ENCODE data around the gene GRAMD4. TPM values are rescaled to one million over a fixed set of nuclear protein-coding genes. Genes with fewer than 3 reads are reported as not detected.

The GRAMD4 gene
- total RNA-seq, 1 experiment from 2014 or later = 38.2 TPM

DNA sequence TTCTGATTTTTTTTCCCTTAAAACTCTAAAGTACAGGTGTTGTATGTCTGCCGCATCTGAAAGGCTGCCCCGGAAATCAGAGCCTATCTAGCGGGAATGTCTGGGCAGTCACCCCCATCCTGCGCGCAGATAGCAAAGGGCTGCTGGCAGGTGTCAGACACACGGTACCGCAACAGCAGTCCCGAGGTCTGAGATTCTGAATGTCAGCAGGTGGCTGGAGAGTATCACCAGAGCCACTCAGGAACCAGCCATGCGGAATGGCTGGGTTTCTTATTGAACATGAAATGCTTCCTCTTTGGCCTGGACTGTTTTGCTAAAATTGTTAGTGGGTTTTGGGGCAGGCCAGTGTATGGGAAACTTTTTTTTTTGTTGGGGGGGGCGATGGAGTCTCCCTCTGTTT is 64.5 kb downstream of the GRAMD4 start:
- Histone ChIP-seq H3K4me2 (no peak overlapping the region), H3K27me3 (ENCODE audit: insufficient read depth, low read depth) (no peaks in the 10 kb centered on the region), H3K27ac (no peak overlapping the region), H3K4me3 (no peak overlapping the region), H3K4me1 (replicated peaks; ENCODE audit: insufficient read depth) (no peaks in the 10 kb centered on the region), H3K9me2 (ENCODE audit: insufficient read depth) (no peaks in the 10 kb centered on the region), H4K20me1 (ENCODE audit: insufficient read depth) (0 out of 2 replicates have a peak, but pooled peaks cover 3% of the 10 kb centered on the region), H2AFZ (no peak overlapping the region), H3K9me3 (ENCODE audit: insufficient read depth, low read depth) (no peaks in the 10 kb centered on the region), H3K79me2 (ENCODE audit: low read depth) (no peaks in the 10 kb centered on the region), H3F3A (ENCODE audit: insufficient read depth, low read depth) (peaks cover 22% of the 10 kb centered on the region), H3K36me3 (ENCODE audit: low read depth) (no peaks in the 10 kb centered on the region)
- CTCF ChIA-PET = no interaction called here
- BruUV-seq (replicated peaks) = TSS peak; percentile 28
- DNase-seq = no peak
- TF ChIP-seq EZH2 (IDR thresholded peaks at IDR 0.05; ENCODE audit: low read depth) = no peak
- TF ChIP-seq, protein P1, sequence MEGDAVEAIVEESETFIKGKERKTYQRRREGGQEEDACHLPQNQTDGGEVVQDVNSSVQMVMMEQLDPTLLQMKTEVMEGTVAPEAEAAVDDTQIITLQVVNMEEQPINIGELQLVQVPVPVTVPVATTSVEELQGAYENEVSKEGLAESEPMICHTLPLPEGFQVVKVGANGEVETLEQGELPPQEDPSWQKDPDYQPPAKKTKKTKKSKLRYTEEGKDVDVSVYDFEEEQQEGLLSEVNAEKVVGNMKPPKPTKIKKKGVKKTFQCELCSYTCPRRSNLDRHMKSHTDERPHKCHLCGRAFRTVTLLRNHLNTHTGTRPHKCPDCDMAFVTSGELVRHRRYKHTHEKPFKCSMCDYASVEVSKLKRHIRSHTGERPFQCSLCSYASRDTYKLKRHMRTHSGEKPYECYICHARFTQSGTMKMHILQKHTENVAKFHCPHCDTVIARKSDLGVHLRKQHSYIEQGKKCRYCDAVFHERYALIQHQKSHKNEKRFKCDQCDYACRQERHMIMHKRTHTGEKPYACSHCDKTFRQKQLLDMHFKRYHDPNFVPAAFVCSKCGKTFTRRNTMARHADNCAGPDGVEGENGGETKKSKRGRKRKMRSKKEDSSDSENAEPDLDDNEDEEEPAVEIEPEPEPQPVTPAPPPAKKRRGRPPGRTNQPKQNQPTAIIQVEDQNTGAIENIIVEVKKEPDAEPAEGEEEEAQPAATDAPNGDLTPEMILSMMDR (conservative IDR thresholded peaks at IDR 0.05) = no peak
- intact Hi-C loops (cut with micrococcal nuclease; ENCODE audit: unreplicated experiment) = no loop called here
- POLR2A ChIA-PET (ENCODE audit: unreplicated experiment) = no interaction called here

DNA sequence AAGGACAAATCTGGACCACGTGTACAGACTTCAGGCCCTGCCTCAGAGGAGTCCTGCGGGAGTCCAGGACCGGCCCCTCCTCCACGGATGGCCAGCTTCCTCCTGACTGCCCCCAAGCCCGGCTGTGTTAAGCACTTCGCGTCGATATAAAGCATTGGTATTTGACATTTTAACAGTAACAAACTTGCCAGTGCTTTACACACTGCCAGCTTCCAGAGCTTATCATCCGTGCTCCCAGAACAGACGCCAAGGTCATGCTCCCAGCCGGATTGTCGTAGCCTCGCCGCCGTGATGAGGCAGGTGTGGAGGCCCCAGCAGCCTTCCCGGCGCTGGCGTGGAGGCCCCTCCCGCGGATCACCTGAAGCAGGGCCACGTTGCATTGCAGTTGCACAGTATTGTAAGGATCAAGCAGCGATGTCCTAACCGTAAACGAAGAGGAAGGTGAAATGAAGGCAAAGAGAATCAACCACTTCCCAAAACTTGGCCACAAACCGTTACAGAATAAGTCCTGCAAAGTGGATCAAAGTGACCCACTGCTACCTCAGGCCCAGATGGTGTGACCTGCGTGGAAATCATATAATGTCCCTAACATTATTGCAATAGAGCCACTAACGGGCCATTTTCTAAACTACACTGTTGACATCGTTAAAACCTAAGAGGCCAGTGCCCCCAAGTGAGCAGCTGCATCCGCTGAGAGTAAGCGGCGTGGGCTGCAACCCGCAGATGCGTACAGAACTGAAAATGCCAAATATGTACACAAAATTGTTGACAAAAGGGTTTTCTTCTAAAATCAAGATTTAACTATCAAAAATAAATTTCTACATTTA is 66.2 kb downstream of the GRAMD4 start:
- H2AFZ ChIP-seq = no peak overlapping the region
- DNase-seq = no peak
- H3K4me3 ChIP-seq = no peak overlapping the region
- ChIA-PET POLR2A (ENCODE audit: unreplicated experiment) (no interaction called here), CTCF (no interaction called here)
- TF ChIP-seq, protein P1 (conservative IDR thresholded peaks at IDR 0.05) = no peak
- no peak for TF ChIP-seq EZH2 (IDR thresholded peaks at IDR 0.05; ENCODE audit: low read depth)
- BruUV-seq (replicated peaks) = no TSS peak
- H3K4me2 ChIP-seq = no peak overlapping the region
- no peaks in the 10 kb centered on the region for H3K79me2 ChIP-seq (ENCODE audit: low read depth)
- no peaks in the 10 kb centered on the region for H3K9me3 ChIP-seq (ENCODE audit: insufficient read depth, low read depth)
- H3F3A ChIP-seq (ENCODE audit: insufficient read depth, low read depth) = peaks cover 29% of the 10 kb centered on the region
- H4K20me1 ChIP-seq (ENCODE audit: insufficient read depth) = 0 out of 2 replicates have a peak, but pooled peaks cover 3% of the 10 kb centered on the region
- no peaks in the 10 kb centered on the region for H3K27me3 ChIP-seq (ENCODE audit: insufficient read depth, low read depth)
- no peaks in the 10 kb centered on the region for H3K9me2 ChIP-seq (ENCODE audit: insufficient read depth)
- intact Hi-C loops (cut with micrococcal nuclease; ENCODE audit: unreplicated experiment) = no loop called here
- H3K36me3 ChIP-seq (ENCODE audit: low read depth) = no peaks in the 10 kb centered on the region
- H3K4me1 ChIP-seq (replicated peaks; ENCODE audit: insufficient read depth) = no peaks in the 10 kb centered on the region
- no peak overlapping the region for H3K27ac ChIP-seq

DNA sequence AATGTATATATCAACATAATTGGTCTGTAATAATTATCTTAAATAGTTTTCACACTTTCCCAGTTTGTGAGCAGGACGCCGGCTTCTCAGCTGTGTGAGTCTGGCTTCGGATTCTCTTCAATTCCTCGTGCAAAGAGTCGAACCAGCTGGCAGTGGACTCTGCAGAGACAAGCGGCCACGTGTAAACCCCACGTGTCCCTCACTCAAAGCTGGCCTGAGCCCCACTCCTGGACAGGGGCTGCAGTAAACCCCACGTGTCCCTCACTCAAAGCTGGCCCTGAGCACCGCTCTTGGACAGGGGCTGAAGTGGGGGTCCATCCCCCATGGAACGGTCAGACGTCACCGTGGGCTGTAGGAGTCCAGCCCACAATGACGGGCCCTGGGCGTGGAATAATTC is 66.9 kb downstream of the GRAMD4 start:
- Histone ChIP-seq H4K20me1 (ENCODE audit: insufficient read depth) (0 out of 2 replicates have a peak, but pooled peaks cover 3% of the 10 kb centered on the region), H3K9me3 (ENCODE audit: insufficient read depth, low read depth) (no peaks in the 10 kb centered on the region), H3K27me3 (ENCODE audit: insufficient read depth, low read depth) (no peaks in the 10 kb centered on the region), H3K4me1 (replicated peaks; ENCODE audit: insufficient read depth) (no peaks in the 10 kb centered on the region), H3K4me3 (no peak overlapping the region), H3K9me2 (ENCODE audit: insufficient read depth) (no peaks in the 10 kb centered on the region), H3K4me2 (no peak overlapping the region), H3K79me2 (ENCODE audit: low read depth) (no peaks in the 10 kb centered on the region), H3F3A (ENCODE audit: insufficient read depth, low read depth) (peaks cover 28% of the 10 kb centered on the region), H3K36me3 (ENCODE audit: low read depth) (no peaks in the 10 kb centered on the region), H3K27ac (no peak overlapping the region), H2AFZ (no peak overlapping the region)
- TF ChIP-seq, protein P1 (conservative IDR thresholded peaks at IDR 0.05) = no peak
- DNase-seq = no peak
- CTCF ChIA-PET = no interaction called here
- intact Hi-C loops (cut with micrococcal nuclease; ENCODE audit: unreplicated experiment) = no loop called here
- POLR2A ChIA-PET (ENCODE audit: unreplicated experiment) = no interaction called here
- BruUV-seq (replicated peaks) = no TSS peak
